VCaP (cell line): Measurements from ENCODE around the gene DCLK1.

Experiments
- H3K27ac ChIP-seq: fragments of 450-650 bp; 2 replicates; pipeline ENCODE4 v1.5.1; 2017
- TF ChIP-seq, protein P1 (sequence below): fragments of 450-650 bp; conservative IDR thresholded peaks from 2 replicates; pipeline ENCODE4 v1.5.1; 2017; ENCODE audit warnings: mild to moderate bottlenecking, moderate library complexity

The DCLK1 gene

GRCh38 chr13:35769812-35770211, 361.4 kb downstream of the DCLK1 start:
- no peak overlapping the region for H3K27ac ChIP-seq
- TF ChIP-seq, protein P1, sequence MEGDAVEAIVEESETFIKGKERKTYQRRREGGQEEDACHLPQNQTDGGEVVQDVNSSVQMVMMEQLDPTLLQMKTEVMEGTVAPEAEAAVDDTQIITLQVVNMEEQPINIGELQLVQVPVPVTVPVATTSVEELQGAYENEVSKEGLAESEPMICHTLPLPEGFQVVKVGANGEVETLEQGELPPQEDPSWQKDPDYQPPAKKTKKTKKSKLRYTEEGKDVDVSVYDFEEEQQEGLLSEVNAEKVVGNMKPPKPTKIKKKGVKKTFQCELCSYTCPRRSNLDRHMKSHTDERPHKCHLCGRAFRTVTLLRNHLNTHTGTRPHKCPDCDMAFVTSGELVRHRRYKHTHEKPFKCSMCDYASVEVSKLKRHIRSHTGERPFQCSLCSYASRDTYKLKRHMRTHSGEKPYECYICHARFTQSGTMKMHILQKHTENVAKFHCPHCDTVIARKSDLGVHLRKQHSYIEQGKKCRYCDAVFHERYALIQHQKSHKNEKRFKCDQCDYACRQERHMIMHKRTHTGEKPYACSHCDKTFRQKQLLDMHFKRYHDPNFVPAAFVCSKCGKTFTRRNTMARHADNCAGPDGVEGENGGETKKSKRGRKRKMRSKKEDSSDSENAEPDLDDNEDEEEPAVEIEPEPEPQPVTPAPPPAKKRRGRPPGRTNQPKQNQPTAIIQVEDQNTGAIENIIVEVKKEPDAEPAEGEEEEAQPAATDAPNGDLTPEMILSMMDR: no peak

DNA sequence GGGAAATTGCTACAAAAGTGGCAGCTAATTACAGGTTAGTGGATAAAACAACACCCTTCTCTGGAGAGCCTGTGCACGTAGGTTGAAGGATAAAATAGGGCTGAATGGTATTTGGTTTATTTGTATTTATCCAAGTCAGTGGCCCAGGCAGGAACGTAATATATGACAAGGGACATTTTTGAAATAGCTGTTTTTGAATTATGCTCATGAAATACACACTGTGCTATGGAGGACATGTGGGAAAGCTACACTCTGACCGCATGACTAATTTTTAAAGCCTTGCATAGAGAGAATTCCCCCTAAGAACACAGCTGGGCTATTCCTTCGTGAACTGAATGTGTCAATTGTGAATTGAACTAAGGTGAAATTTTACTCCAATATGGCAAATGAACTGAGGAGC, 362.6 kb downstream of the DCLK1 start:
- TF ChIP-seq, protein P1: no peak
- no peak overlapping the region for H3K27ac ChIP-seq

DNA sequence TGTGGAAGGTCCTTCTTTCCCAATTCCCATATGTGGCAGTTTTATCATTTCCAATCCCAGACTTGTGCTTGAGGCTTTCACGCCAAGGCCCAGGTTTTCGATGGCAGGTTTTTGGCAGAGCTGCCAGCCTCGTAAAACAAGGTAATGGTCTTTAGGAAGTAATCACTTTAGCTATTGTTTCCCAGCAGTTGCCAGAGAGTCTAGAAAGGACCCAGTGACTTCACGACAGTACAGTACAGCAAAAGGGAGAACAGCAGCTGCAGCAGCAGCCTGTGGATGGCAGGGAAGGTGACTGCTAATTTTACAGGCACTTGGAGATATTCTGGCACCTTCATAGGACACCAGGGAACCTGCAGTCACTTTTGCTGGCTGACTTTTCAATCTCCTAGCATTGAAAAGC, 363.1 kb downstream of the DCLK1 start:
- H3K27ac ChIP-seq: no peak overlapping the region
- TF ChIP-seq, protein P1: no peak

- no peak overlapping the region for H3K27ac ChIP-seq
- TF ChIP-seq, protein P1: no peak
Observed at GRCh38 chr13:35767256-35767976, 363.8 kb downstream of the DCLK1 start.

DNA sequence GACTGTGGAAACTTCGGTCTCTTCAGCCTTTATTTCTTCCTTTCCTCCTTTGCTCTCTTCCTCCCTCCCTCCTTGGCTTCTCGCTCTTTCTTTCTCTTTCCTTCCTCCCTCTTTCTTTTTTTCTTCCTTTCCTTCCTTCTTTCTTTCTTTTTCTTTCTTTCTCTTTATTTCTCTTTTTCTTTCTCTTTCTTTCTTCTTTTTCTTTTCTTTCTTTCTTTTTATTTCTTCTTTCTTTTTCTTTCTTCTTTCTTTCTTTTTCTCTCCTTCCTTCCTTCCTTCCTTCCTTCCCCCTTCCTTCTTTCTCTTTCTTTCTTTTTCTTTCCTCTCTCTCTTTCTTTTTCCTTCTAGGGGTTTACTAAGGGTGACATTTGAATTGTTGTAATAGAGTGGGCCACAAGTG, 364.5 kb downstream of the DCLK1 start:
- TF ChIP-seq, protein P1: no peak
- no peak overlapping the region for H3K27ac ChIP-seq

GRCh38 chr13:35765941-35766340, 365.2 kb downstream of the DCLK1 start:
- H3K27ac ChIP-seq: no peak overlapping the region
- TF ChIP-seq, protein P1: no peak

DNA sequence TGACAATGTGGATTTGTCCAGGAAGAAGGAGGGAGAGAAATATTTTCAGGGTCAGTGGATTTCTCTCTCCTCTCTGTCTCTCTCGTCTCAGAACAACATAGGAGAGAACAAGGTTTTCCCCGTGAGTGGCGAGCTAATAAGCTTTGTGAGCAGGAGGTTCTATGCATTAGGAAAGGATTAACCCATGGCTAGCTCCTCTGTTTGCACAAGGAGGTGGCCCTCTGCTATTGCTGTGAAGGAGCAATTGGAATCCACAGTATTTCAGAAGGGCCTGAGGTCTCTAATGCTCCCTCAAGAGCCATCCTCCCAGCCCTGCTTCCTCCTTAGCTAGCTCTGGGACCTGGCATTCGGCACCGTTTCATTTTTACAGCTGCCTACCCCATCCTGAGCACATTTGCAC, 365.8 kb downstream of the DCLK1 start:
- TF ChIP-seq, protein P1: no peak
- no peak overlapping the region for H3K27ac ChIP-seq
